Activated naive CD4-positive, alpha-beta T cell treated with anti-CD3 and anti-CD28 coated beads for 36 hours (primary cell): ENCODE results near the gene MRPL9. TPM values are rescaled to one million over a fixed set of nuclear protein-coding genes. Genes with fewer than 3 reads are reported as not detected.
"Not testable (repeated sequence)": the region's sequence is repeated elsewhere in the genome, so short reads cannot be mapped to it uniquely, and the experiment has no call there.

Experiments used
- CTCF ChIA-PET: fragments of 350-600 bp; sonication (Branson Sonifier 250); formaldehyde crosslinking; loops from one replicate; lab custom pipeline; 2021; ENCODE audit warnings: antibody characterized with exemption; lab: Charles Lee
- DNase-seq: peaks from one replicate; pipeline ENCODE4 v3.0.0-alpha.2; 2020
- H3K27ac Mint-ChIP-seq: one replicate; pipeline ENCODE4 v1.8.0; 2021; ENCODE audit warnings: mild to moderate bottlenecking, mixed read lengths
- H3K27me3 Mint-ChIP-seq: one replicate; pipeline ENCODE4 v1.8.0; 2021; ENCODE audit warnings: low read depth, mixed read lengths
- H3K36me3 Mint-ChIP-seq: one replicate; pipeline ENCODE4 v1.8.0; 2021; ENCODE audit warnings: low read depth, mixed read lengths
- H3K4me1 Mint-ChIP-seq: one replicate; pipeline ENCODE4 v1.8.0; 2021; ENCODE audit warnings: low read depth, mixed read lengths
- H3K4me3 Mint-ChIP-seq: one replicate; pipeline ENCODE4 v1.8.0; 2021; ENCODE audit warnings: mild to moderate bottlenecking, moderate library complexity, mixed read lengths
- H3K9me3 Mint-ChIP-seq: one replicate; pipeline ENCODE4 v1.8.0; 2021; ENCODE audit warnings: mixed read lengths
- intact Hi-C: fragments of 100-400 bp; cut with micrococcal nuclease; formaldehyde crosslinking; loops from one replicate; pipeline ENCODE4 v1.15.1; 2023
- total RNA-seq, 2 experiments: library from RNA; stranded (reverse); gene quantifications; one replicate each; pipeline ENCODE4 v1.2.3, GENCODE V29; 2021

The MRPL9 gene
- total RNA-seq, 2 experiments from 2014 or later, result 157 to 160 TPM

DNA sequence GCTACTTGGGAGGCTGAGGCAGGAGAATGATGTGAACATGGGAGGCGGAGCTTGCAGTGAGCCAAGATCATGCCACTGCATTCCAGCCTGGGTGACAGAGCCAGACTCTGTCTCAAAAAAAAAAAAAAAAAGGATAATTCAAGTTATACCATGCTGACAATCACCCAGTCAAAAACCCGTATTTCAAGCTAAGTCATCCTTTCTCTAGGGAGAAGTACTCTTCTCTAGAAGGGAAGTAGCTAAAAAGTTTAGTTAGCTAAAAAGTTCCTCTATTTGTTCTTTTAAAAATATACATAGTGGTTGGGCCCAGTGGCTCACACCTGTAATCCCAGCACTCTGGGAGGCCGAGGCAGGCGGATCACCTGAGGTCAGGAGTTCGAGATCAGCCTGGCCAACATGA, 17.4 kb upstream of the MRPL9 start:
- peaks cover 14% of the 10 kb centered on the region for H3K36me3 Mint-ChIP-seq
- H3K4me3 Mint-ChIP-seq, intact Hi-C loops, H3K27me3 Mint-ChIP-seq, H3K4me1 Mint-ChIP-seq, DNase-seq, H3K9me3 Mint-ChIP-seq, H3K27ac Mint-ChIP-seq: not testable (repeated sequence)
- CTCF ChIA-PET, result interaction anchor here (0.6 kb wide), 1 partner anchor 50 kb away, joined by 3 read pairs; no protein-coding TSS in a partner anchor

DNA sequence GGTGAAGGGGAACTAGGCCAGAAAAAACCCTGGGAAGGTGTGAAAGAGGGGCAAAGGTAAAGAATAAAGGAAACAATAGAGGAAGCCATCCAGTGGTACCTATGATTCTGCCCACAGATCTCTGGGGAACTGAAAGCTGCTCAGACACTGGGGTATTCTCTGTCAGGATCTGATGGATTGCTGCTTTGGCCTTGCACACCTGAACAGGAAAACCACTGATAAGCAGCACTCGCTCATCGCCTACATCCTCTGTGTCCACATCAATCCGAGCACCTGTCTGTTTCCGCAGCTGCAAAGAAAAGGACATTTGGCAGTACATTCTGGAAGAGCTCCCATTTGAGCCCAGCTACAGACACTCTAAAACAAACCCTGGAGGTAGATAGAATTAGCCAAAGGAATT, 16.6 kb upstream of the MRPL9 start:
- H3K36me3 Mint-ChIP-seq, result peaks cover 14% of the 10 kb centered on the region
- no peaks in the 10 kb centered on the region for H3K9me3 Mint-ChIP-seq
- intact Hi-C loops, result no loop called here
- H3K4me1 Mint-ChIP-seq, result no peaks in the 10 kb centered on the region
- DNase-seq, result no peak
- CTCF ChIA-PET, result no interaction called here
- no peak overlapping the region for H3K27ac Mint-ChIP-seq
- H3K27me3 Mint-ChIP-seq, result no peaks in the 10 kb centered on the region
- H3K4me3 Mint-ChIP-seq, result no peak overlapping the region

- H3K9me3 Mint-ChIP-seq, result no peaks in the 10 kb centered on the region
- H3K27me3 Mint-ChIP-seq, result no peaks in the 10 kb centered on the region
- no peak for DNase-seq
- CTCF ChIA-PET, result interaction anchor here (0.7 to 1.1 kb wide), 2 partner anchors 8 to 59 kb away, joined by 3 read pairs; no protein-coding TSS in a partner anchor
- H3K36me3 Mint-ChIP-seq, result peaks cover 17% of the 10 kb centered on the region
- intact Hi-C loops, result no loop called here
- no peak overlapping the region for H3K4me3 Mint-ChIP-seq
- no peaks in the 10 kb centered on the region for H3K4me1 Mint-ChIP-seq
- H3K27ac Mint-ChIP-seq, result no peak overlapping the region
Measured at GRCh38 chr1:151777317-151777716, 14.0 kb upstream of the MRPL9 start.

DNA sequence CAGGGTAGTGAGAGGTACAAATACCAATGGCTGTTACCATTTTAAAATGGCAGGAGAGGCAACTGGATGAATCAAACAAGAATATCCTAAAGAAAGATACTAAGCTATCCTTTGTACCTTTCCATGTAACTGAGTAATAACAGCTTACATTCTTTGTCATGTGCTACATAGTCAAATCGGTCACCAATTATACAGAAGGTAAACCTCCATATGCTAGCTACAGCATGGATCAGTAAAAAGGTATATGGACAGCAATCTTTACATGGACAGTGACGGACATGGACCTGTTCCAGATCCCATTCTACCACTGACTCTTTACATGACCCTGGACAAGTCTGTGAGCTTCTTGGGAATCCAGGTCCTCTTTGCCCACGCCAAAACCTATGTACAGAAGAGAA, 13.4 kb upstream of the MRPL9 start:
- Mint-ChIP-seq H3K9me3 (no peaks in the 10 kb centered on the region), H3K36me3 (peaks cover 17% of the 10 kb centered on the region), H3K4me3 (no peak overlapping the region), H3K27ac (no peak overlapping the region), H3K27me3 (no peaks in the 10 kb centered on the region), H3K4me1 (no peaks in the 10 kb centered on the region)
- CTCF ChIA-PET, result interaction anchor here (1.1 kb wide), 1 partner anchor 60 kb away, joined by 3 read pairs; no protein-coding TSS in a partner anchor
- intact Hi-C loops, result no loop called here
- no peak for DNase-seq

DNA sequence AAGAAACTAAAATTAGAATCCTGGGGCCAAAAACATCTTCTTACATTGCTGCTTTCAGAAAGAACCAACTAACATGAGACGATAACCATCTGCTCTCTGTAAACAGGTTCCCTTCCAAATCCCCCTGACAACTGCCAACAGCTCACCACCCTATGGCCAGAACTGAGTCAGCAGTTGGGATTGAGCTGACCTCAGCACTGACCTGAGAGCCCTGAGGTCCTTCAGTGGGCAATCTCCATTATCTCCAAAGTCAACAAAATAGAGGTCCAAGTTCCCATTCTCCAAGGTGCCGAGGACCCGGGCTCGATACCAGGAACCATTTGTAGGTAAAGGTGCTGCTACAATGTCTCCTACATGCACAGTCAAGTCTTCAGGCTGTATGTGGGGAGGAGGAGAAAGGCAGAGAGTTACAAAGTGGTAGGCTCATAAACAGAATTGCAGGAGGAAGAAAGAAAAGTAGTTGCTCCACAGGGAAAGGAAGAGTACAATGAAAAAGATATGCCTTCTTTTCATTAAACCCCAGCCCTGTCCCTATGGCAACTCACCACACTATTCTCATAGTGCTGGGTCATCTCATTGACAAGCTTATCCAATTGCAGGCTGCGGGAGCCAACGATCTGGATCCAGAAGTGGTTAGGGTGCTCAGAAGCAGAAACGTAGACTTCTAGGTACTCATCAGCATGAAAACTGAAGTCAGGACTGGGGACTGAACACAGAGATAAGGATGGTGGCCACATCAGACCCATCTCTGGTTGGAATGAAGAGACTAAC, 12.8 kb upstream of the MRPL9 start:
- Mint-ChIP-seq H3K4me3 (no peak overlapping the region), H3K27me3 (no peaks in the 10 kb centered on the region), H3K36me3 (peaks cover 15% of the 10 kb centered on the region), H3K4me1 (no peaks in the 10 kb centered on the region), H3K9me3 (no peaks in the 10 kb centered on the region), H3K27ac (no peak overlapping the region)
- no peak for DNase-seq
- CTCF ChIA-PET, result interaction anchor here (1.1 kb wide), 1 partner anchor 60 kb away, joined by 3 read pairs; no protein-coding TSS in a partner anchor
- intact Hi-C loops, result no loop called here

DNA sequence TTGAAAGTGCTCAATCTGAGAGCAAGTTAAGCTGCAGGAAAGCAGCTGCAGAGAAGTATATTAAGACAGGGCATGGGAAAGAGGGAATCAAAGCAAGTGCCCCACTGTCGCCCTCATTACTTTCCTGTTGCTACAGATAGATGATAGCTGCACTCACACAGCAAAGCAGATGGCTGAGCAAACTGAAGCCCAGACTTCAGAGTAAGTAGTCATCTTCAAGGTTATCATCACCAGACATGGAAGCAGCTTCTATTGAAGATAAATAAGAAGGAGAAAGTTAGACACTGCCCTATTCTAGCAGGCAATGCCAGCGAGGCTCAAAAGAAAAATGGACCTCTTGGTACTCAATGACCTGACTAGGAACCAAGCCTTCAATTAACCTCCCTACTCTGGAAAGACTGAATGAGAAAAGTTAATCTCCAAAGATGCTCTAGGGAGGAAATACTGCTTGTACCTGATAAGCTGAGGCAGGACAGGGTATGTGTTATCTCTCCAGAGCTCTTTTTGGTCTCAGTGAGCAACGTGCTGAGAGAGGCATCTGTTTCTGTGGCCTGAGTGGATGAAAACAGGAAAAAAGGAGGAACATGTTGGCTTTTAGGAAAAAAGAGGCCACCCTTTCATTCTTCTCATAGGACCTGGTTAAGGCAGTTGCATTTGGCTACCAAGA, 11.1 kb upstream of the MRPL9 start:
- Mint-ChIP-seq H3K4me3 (no peak overlapping the region), H3K9me3 (no peaks in the 10 kb centered on the region), H3K4me1 (no peaks in the 10 kb centered on the region), H3K27me3 (no peaks in the 10 kb centered on the region), H3K36me3 (peaks cover 15% of the 10 kb centered on the region), H3K27ac (no peak overlapping the region)
- DNase-seq, result no peak
- CTCF ChIA-PET, result interaction anchor here (0.6 to 1.6 kb wide), 4 partner anchors 15 to 62 kb away, joined by 3 to 5 read pairs (median 4); partner anchors contain the start of genes LINGO4 and TDRKH
- intact Hi-C loops, result no loop called here

DNA sequence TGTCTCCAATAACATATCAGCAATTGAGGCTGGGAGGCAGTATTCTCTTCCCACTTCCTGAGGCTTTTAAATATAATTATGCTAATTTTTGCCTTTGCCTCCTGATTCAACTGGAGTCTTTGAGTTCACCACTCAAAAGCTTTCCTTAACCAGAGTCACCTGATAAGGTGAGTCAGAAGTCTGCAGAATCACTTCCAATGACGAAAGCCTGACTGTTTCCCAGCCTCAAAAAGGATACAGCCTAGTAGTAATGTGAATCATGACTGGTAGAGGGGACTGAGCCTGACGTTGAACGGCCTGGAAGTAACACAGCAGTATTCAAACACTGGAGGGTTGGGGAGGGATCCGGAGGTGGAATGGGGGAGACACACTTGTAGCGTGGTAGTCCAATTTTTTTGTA, 10.4 kb upstream of the MRPL9 start:
- Mint-ChIP-seq H3K27me3 (no peaks in the 10 kb centered on the region), H3K27ac (no peak overlapping the region), H3K4me3 (no peak overlapping the region), H3K9me3 (no peaks in the 10 kb centered on the region), H3K36me3 (peaks cover 11% of the 10 kb centered on the region), H3K4me1 (no peaks in the 10 kb centered on the region)
- no peak for DNase-seq
- CTCF ChIA-PET, result interaction anchor here (0.6 to 1.6 kb wide), 2 partner anchors 16 to 63 kb away, joined by 3 to 5 read pairs; no protein-coding TSS in a partner anchor
- intact Hi-C loops, result no loop called here

DNA sequence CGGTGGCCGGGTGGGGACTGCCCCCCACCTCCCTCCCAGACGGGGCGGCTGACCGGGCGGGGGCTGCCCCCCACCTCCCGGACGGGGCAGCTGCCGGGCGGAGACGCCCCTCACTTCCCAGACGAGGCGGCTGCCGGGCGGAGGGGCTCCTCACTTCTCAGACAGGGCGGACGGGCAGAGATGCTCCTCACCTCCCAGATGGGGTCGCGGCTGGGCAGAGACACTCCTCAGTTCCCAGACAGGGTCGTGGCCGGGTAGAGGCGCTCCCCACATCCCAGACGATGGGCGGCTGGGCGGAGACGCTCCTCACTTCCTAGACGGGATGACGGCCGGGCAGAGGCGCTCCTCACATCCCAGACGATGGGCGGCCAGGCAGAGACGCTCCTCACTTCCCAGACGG, 6.0 kb upstream of the MRPL9 start:
- H3K27me3 Mint-ChIP-seq, CTCF ChIA-PET, H3K4me1 Mint-ChIP-seq: not testable (repeated sequence)

DNA sequence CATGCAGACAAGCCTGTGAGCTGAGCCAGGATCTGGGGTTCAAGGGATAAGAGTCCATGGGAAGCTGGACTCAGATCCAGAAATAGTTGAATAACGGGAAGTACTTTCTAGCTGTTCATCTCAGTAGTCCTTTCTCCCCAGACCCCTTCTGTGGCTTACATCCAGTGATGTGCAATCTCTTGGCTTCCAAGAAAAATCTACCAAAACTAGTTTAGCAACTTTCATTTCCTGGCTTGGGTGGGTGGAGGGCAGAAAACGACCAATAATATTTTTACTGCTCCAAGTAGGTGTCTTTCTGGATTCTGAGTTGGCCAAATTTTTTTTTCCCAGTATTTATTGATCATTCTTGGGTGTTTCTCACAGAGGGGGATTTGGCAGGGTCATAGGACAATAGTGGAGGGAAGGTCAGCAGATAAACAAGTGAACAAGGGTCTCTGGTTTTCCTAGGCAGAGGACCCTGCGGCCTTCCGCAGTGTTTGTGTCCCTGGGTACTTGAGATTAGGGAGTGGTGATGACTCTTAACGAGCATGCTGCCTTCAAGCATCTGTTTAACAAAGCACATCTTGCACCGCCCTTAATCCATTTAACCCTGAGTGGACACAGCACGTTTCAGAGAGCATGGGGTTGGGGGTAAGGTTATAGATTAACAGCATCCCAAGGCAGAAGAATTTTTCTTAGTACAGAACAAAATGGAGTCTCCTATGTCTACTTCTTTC, 5.2 kb upstream of the MRPL9 start:
- CTCF ChIA-PET, H3K36me3 Mint-ChIP-seq, DNase-seq, H3K27me3 Mint-ChIP-seq, H3K4me3 Mint-ChIP-seq, H3K27ac Mint-ChIP-seq, H3K4me1 Mint-ChIP-seq, H3K9me3 Mint-ChIP-seq: not testable (repeated sequence)
- intact Hi-C loops, result loop anchor here (10.0 kb wide), 1 partner anchor 116 kb away; no protein-coding TSS in a partner anchor

More for the DNA sequence above, 6.0 kb upstream of the MRPL9 start:
- intact Hi-C loops, result loop anchor here (10.0 kb wide), 1 partner anchor 116 kb away; no protein-coding TSS in a partner anchor
- H3K4me3 Mint-ChIP-seq, H3K27ac Mint-ChIP-seq, H3K36me3 Mint-ChIP-seq, DNase-seq, H3K9me3 Mint-ChIP-seq: not testable (repeated sequence)

GRCh38 chr1:151763990-151764389, 694 bp upstream of the MRPL9 start:
- CTCF ChIA-PET, result interaction anchor here (1.0 to 1.8 kb wide), 3 partner anchors 29 to 73 kb away, joined by 4 to 12 read pairs (median 5); no protein-coding TSS in a partner anchor
- Mint-ChIP-seq H3K36me3 (peaks cover 14% of the 10 kb centered on the region), H3K4me3 (peak overlapping the region; percentile 86), H3K27me3 (no peaks in the 10 kb centered on the region), H3K9me3 (no peaks in the 10 kb centered on the region), H3K4me1 (peaks cover 17% of the 10 kb centered on the region), H3K27ac (peak overlapping the region; percentile 90)
- DNase-seq, result no peak
- intact Hi-C loops, result loop anchor here (1.0 to 10.0 kb wide), 5 partner anchors 26 to 437 kb away; partner anchors contain the start of genes PI4KB and TDRKH

GRCh38 chr1:151760597-151761385, 2.5 kb downstream of the MRPL9 start:
- Mint-ChIP-seq H3K36me3 (peaks cover 20% of the 10 kb centered on the region), H3K4me3 (peak overlapping the region; percentile 24), H3K27me3 (no peaks in the 10 kb centered on the region), H3K27ac (peak overlapping the region; percentile 61), H3K9me3 (no peaks in the 10 kb centered on the region), H3K4me1 (peaks cover 28% of the 10 kb centered on the region)
- intact Hi-C loops, result loop anchor here (10.0 kb wide), 1 partner anchor 124 kb away; no protein-coding TSS in a partner anchor
- CTCF ChIA-PET, result interaction anchor here (1.4 to 1.8 kb wide), 2 partner anchors 76 to 167 kb away, joined by 3 to 4 read pairs; no protein-coding TSS in a partner anchor
- DNase-seq, result no peak
